Endothelial cell of umbilical vein (primary cell): ENCODE data around the gene SHROOM2. TPM values are rescaled to one million over a fixed set of nuclear protein-coding genes. Genes with fewer than 3 reads are reported as not detected.

Experiments used
- BruUV-seq: library from RNA; stranded (reverse); fragments of 400-500 nt; replicated peaks from 2 replicates; lab custom pipeline; 2021; lab: Mats Ljungman, UMichigan
- CTCF ChIA-PET: fragments of 300-600, 350-600 bp; sonication (Branson Sonifier 250); formaldehyde crosslinking; loops from one replicate; lab custom pipeline; 2021; ENCODE audit warnings: antibody characterized with exemption, inconsistent platforms; lab: Charles Lee
- POLR2A ChIA-PET: fragments of 300-600, 350-600 bp; sonication (Branson Sonifier 250); formaldehyde crosslinking; loops from one replicate; lab custom pipeline; 2021; ENCODE audit warnings: antibody characterized with exemption, inconsistent platforms; lab: Charles Lee
- DNase-seq: peaks from one replicate; pipeline ENCODE4 v3.0.0-alpha.2; 2011; ENCODE audit warnings: low read depth, low spot score
- FAIRE-seq: peaks from 2 replicates; lab custom pipeline; 2011; peaks lifted over from hg19 to GRCh38; lab: Jason Lieb, UNC
- H2AFZ ChIP-seq: 2 replicates; pipeline ENCODE4 v1.6.0; 2012; ENCODE audit warnings: low read depth, low read length, control low read depth, inconsistent platforms
- H3K27ac ChIP-seq: 2 replicates; pipeline ENCODE4 v1.5.1; 2011; ENCODE audit warnings: low read depth, mild to moderate bottlenecking, control low read depth, low read length, moderate library complexity; ENCODE audit not compliant: insufficient read depth
- H3K27me3 ChIP-seq, 2 experiments: 2 replicates each; pipeline versions ENCODE4 v1.6.0 to v1.6.1; 2011; ENCODE audit warnings: low read length in 2 of 2, mixed read lengths in 1 of 2; ENCODE audit not compliant: control insufficient read depth in 2 of 2, insufficient read depth in 2 of 2
- H3K36me3 ChIP-seq, 2 experiments: 2 replicates in 1 of 2; 3 replicates in 1 of 2; pipeline ENCODE4 v1.5.1; 2011; ENCODE audit warnings: low read length in 2 of 2, mild to moderate bottlenecking in 1 of 2, moderate library complexity in 1 of 2; ENCODE audit not compliant: control insufficient read depth in 2 of 2, insufficient read depth in 2 of 2; ENCODE audit errors: extremely low read depth in 1 of 2
- H3K4me1 ChIP-seq: 3 replicates; pipeline ENCODE4 v1.5.1; 2011; ENCODE audit warnings: mild to moderate bottlenecking, low read length; ENCODE audit not compliant: control insufficient read depth, insufficient read depth; ENCODE audit errors: extremely low read depth
- H3K4me2 ChIP-seq: 2 replicates; pipeline ENCODE4 v1.6.1; 2011; ENCODE audit warnings: low read length, control low read depth, mixed read lengths; ENCODE audit not compliant: insufficient read depth
- H3K4me3 ChIP-seq, 3 experiments: fragments of 200-600 bp in 1 of 3; sonication (generic), shearing (Covaris generic) in 1 of 3; replicated peaks in 1 of 3; 2 replicates each; pipeline ENCODE4 v1.5.1; 2011 to 2016; ENCODE audit warnings: control low read depth in 3 of 3, low read length in 3 of 3, mild to moderate bottlenecking in 2 of 3, inconsistent platforms in 1 of 3, low read depth in 1 of 3, moderate library complexity in 1 of 3; ENCODE audit not compliant: insufficient read depth in 1 of 3
- H3K79me2 ChIP-seq: 2 replicates; pipeline ENCODE4 v1.6.0; 2012; ENCODE audit warnings: low read length, inconsistent platforms; ENCODE audit not compliant: control insufficient read depth, insufficient read depth
- H3K9ac ChIP-seq: replicated peaks from 2 replicates; pipeline ENCODE3; 2011; ENCODE audit warnings: low read length, control low read depth; ENCODE audit not compliant: insufficient read depth; ENCODE audit errors: extremely low read depth
- H3K9me1 ChIP-seq: replicated peaks from 3 replicates; pipeline ENCODE4 v1.6.0; 2011; ENCODE audit warnings: mild to moderate bottlenecking, low read length; ENCODE audit not compliant: control insufficient read depth, insufficient read depth; ENCODE audit errors: extremely low read depth
- H3K9me3 ChIP-seq: replicated peaks from 2 replicates; pipeline ENCODE4 v1.5.1; 2012; ENCODE audit warnings: low read length, inconsistent platforms; ENCODE audit not compliant: control insufficient read depth, insufficient read depth
- H4K20me1 ChIP-seq: replicated peaks from 2 replicates; pipeline ENCODE3; 2011; ENCODE audit warnings: mild to moderate bottlenecking, low read length; ENCODE audit not compliant: control insufficient read depth, insufficient read depth; ENCODE audit errors: extremely low read depth
- CTCF ChIP-seq, 2 donors: IDR thresholded peaks; 1 replicate in 1 of 2; 2 replicates in 1 of 2; pipeline ENCODE4 v1.5.1; 2011; ENCODE audit warnings: low read length in 2 of 2, mild to moderate bottlenecking in 2 of 2, moderate library complexity in 2 of 2, control low read depth in 1 of 2, inconsistent platforms in 1 of 2, low read depth in 1 of 2; ENCODE audit not compliant: insufficient read depth in 1 of 2; ENCODE audit errors: extremely low read depth in 1 of 2
- EZH2 ChIP-seq: IDR thresholded peaks from 2 replicates; pipeline ENCODE4 v1.6.1; 2012; ENCODE audit warnings: borderline replicate concordance, low read depth, mild to moderate bottlenecking, moderate library complexity, low read length, inconsistent platforms; ENCODE audit not compliant: severe bottlenecking
- FOS ChIP-seq: IDR thresholded peaks from 2 replicates; pipeline ENCODE4 v1.6.1; 2011; ENCODE audit warnings: mild to moderate bottlenecking, low read length, moderate library complexity, borderline replicate concordance; ENCODE audit not compliant: insufficient read depth
- GATA2 ChIP-seq: IDR thresholded peaks from 2 replicates; pipeline ENCODE4 v1.7.0; 2011; ENCODE audit warnings: low read depth, mild to moderate bottlenecking, moderate library complexity, mixed read lengths, low read length; ENCODE audit not compliant: insufficient read length, insufficient read depth
- MYC ChIP-seq: IDR thresholded peaks from one replicate; pipeline ENCODE4 v1.6.1; 2011; ENCODE audit warnings: mild to moderate bottlenecking, low read depth, low read length
- dilution Hi-C: fragments of 300-500 bp; cut with MboI; formaldehyde crosslinking; loops from one replicate; pipeline ENCODE4 v1.15.0; 2019; ENCODE audit warnings: low sequenced_read_pairs; ENCODE audit not compliant: extremely low pct_ligation_motif_present
- intact Hi-C: fragments of 100-400 bp; cut with micrococcal nuclease; formaldehyde crosslinking; loops from one replicate; pipeline ENCODE4 v1.10.0; 2022
- polyA plus RNA-seq, 4 experiments: library from polyadenylated mRNA; depleted of rRNA in 3 of 4; stranded (reverse) in 3 of 4; unstranded in 1 of 4; fragments of >200 nt; gene quantifications; 2 replicates each; pipeline versions ENCODE4 v1.2.1 to v1.2.3, GENCODE V29; 2011 to 2012; ENCODE audit warnings: missing spikeins in 1 of 4
- total RNA-seq: library from RNA; stranded (reverse); gene quantifications from 2 replicates; pipeline ENCODE4 v1.2.3, GENCODE V29; 2021
- TF ChIP-seq, protein P1 (sequence below): IDR thresholded peaks from 2 replicates; pipeline ENCODE4 v1.6.1; 2011; ENCODE audit not compliant: insufficient read depth, insufficient read length

Gene SHROOM2
- total and polyA plus RNA-seq, 2 donors (not counting 3 experiments of a cell fraction or from before 2014, with no cell fraction given): 3.7 to 11.8 TPM

GRCh38 chrX:9952300-9952699 lies 166.1 kb downstream of the SHROOM2 start:
- Histone ChIP-seq H3K9me3 (no peaks in the 10 kb centered on the region), H3K27ac (no peak overlapping the region), H3K79me2 (no peaks in the 10 kb centered on the region), H3K36me3 (peaks cover 0 to 2% of the 10 kb centered on the region in 2 experiments), H3K4me1 (no peaks in the 10 kb centered on the region), H2AFZ (no peak overlapping the region), H4K20me1 (no peaks in the 10 kb centered on the region), H3K9ac (no peak overlapping the region), H3K4me3 (no peak overlapping the region), H3K4me2 (no peak overlapping the region), H3K9me1 (no peaks in the 10 kb centered on the region), H3K27me3 (no peaks in the 10 kb centered on the region)
- dilution Hi-C loops (no loop called here), intact Hi-C loops (no loop called here)
- DNase-seq (no peak), FAIRE-seq (no peak)
- CTCF ChIA-PET: no interaction called here
- POLR2A ChIA-PET: no interaction called here
- BruUV-seq: no TSS peak
- TF ChIP-seq EZH2 (no peak), GATA2 (no peak), CTCF (IDR thresholded peaks at IDR 0.05; ENCODE audit: extremely low read depth in 1 of 2, insufficient read depth in 1 of 2, low read depth in 1 of 2, low read length in 2 of 2) (no peak), FOS (no peak), MYC (no peak)

- DNase-seq (no peak), FAIRE-seq (no peak)
- H3K9ac ChIP-seq: no peak overlapping the region
- TF ChIP-seq, protein P1, sequence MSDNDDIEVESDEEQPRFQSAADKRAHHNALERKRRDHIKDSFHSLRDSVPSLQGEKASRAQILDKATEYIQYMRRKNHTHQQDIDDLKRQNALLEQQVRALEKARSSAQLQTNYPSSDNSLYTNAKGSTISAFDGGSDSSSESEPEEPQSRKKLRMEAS: no peak
- no peak for TF ChIP-seq FOS
- TF ChIP-seq EZH2: no peak
- BruUV-seq: no TSS peak
- no peak overlapping the region for H3K27ac ChIP-seq
- H3K4me1 ChIP-seq: no peaks in the 10 kb centered on the region
- dilution Hi-C loops: no loop called here
- H3K4me3 ChIP-seq: no peak overlapping the region
- H3K27me3 ChIP-seq: no peaks in the 10 kb centered on the region
- H3K9me3 ChIP-seq: no peaks in the 10 kb centered on the region
- ChIA-PET POLR2A (no interaction called here), CTCF (no interaction called here)
- H2AFZ ChIP-seq: no peak overlapping the region
- no peaks in the 10 kb centered on the region for H3K79me2 ChIP-seq
- H4K20me1 ChIP-seq: no peaks in the 10 kb centered on the region
- no peaks in the 10 kb centered on the region for H3K36me3 ChIP-seq
- H3K9me1 ChIP-seq: no peaks in the 10 kb centered on the region
- intact Hi-C loops: no loop called here
- no peak overlapping the region for H3K4me2 ChIP-seq
These were observed 167.2 kb downstream of the SHROOM2 start for GRCh38 chrX:9953396-9953795.
